ENCODE measurements around the gene KRT1. TPM values are rescaled to one million over a fixed set of nuclear protein-coding genes. Genes with fewer than 3 reads are reported as not detected.

The KRT1 gene
- polyA plus RNA-seq, 1 of the 3 experiments (the other 2 are of a cell fraction) = not detected

DNA sequence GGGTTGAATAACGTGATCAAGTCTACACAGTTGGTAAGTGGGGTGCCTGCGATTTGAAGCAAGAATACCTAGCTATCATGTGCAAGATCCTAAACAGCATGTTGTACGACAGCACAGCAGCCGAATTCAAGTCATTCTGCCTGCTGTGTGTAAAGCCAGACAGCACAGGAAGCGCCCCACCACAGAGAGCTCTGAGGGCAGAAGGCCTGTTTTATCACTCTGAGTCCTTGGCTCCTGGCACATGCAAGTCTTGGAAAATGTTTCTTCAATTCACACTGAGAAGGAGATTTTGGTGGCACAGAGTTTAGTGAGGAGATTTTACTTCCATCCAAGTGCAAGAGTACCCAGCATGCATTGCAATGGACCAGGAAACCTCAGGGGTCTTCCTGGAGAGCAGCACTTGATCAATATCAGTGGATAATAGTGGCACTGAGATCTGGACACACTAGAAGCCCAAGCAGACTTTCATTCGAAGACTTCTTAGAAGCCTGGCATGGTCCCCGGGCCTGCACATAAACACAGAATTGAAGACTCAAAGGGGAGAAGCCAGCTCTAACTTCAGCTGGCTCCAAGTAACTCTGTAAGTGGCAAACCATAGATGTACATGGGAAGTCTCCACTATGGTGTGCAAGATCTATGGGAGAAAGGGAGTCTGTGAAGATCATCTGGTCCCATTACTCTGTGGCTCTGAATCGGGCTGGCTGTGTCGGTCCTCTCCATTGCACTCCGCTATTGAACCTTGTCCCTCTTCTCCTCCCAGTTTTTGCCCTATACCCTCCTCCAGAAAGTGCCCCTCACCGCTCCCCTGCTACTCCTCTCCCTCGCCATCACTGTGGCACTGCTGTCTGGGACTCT lies 1.5 kb upstream of the KRT1 start:
- Histone ChIP-seq H4K20me1 (ENCODE audit: insufficient read depth) (no peaks in the 10 kb centered on the region), H2AFZ (ENCODE audit: low read depth) (no peak overlapping the region), H3K27ac (ENCODE audit: low read depth in 2 of 2, low read length in 1 of 2) (no peak overlapping the region), H3K27me3 (ENCODE audit: insufficient read depth) (peaks cover 58% of the 10 kb centered on the region), H3K9me2 (no peaks in the 10 kb centered on the region), H3F3A (replicated peaks; ENCODE audit: insufficient read depth) (no peaks in the 10 kb centered on the region), H3K79me2 (ENCODE audit: insufficient read depth) (no peaks in the 10 kb centered on the region), H3K4me3 (ENCODE audit: low read depth in 2 of 2, low read length in 1 of 2) (no peak overlapping the region), H3K36me3 (replicated peaks in 1 of 2; ENCODE audit: control insufficient read depth in 1 of 2, insufficient read depth in 2 of 2, low read length in 1 of 2) (no peaks in the 10 kb centered on the region), H3K4me2 (no peak overlapping the region), H3K9ac (no peak overlapping the region), H3K9me3 (no peaks in the 10 kb centered on the region), H3K4me1 (ENCODE audit: control insufficient read depth in 1 of 2, insufficient read depth in 2 of 2, low read depth in 1 of 2, low read length in 1 of 2) (no peaks in the 10 kb centered on the region)
- CTCF ChIA-PET = interaction anchor here (1.8 kb wide), 1 partner anchor 9 kb away, joined by 4 read pairs; no protein-coding TSS in a partner anchor
- POLR2A ChIA-PET = no interaction called here
- WGBS (ENCODE audit: low lambda C conversion rate) = 17% methylated on average over 12 of the region's 12 CpGs
- DNase-seq = no peak
- TF ChIP-seq CHD2 (IDR thresholded peaks at IDR 0.05; ENCODE audit: low read length, partially characterized antibody) (no peak), SMC3 (IDR thresholded peaks at IDR 0.05; ENCODE audit: low read depth, low read length) (no peak), RAD21 (IDR thresholded peaks at IDR 0.05; ENCODE audit: low read length) (no peak), JUND (IDR thresholded peaks at IDR 0.05) (no peak), TCF12 (IDR thresholded peaks at IDR 0.05) (no peak)
- TF ChIP-seq, protein P1, sequence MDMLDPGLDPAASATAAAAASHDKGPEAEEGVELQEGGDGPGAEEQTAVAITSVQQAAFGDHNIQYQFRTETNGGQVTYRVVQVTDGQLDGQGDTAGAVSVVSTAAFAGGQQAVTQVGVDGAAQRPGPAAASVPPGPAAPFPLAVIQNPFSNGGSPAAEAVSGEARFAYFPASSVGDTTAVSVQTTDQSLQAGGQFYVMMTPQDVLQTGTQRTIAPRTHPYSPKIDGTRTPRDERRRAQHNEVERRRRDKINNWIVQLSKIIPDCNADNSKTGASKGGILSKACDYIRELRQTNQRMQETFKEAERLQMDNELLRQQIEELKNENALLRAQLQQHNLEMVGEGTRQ (IDR thresholded peaks at IDR 0.05; ENCODE audit: borderline replicate concordance, low read depth, low read length) = no peak

- Histone ChIP-seq H3K27me3 (ENCODE audit: insufficient read depth) (peaks cover 55% of the 10 kb centered on the region), H3K9me2 (no peaks in the 10 kb centered on the region), H3K4me3 (ENCODE audit: low read depth in 2 of 2, low read length in 1 of 2) (no peak overlapping the region), H3K36me3 (replicated peaks in 1 of 2; ENCODE audit: control insufficient read depth in 1 of 2, insufficient read depth in 2 of 2, low read length in 1 of 2) (no peaks in the 10 kb centered on the region), H3K27ac (ENCODE audit: low read depth in 2 of 2, low read length in 1 of 2) (no peak overlapping the region), H3K4me1 (ENCODE audit: control insufficient read depth in 1 of 2, insufficient read depth in 2 of 2, low read depth in 1 of 2, low read length in 1 of 2) (no peaks in the 10 kb centered on the region), H2AFZ (ENCODE audit: low read depth) (no peak overlapping the region), H3K4me2 (no peak overlapping the region), H3K9ac (no peak overlapping the region), H3K79me2 (ENCODE audit: insufficient read depth) (no peaks in the 10 kb centered on the region), H3K9me3 (no peaks in the 10 kb centered on the region), H4K20me1 (ENCODE audit: insufficient read depth) (no peaks in the 10 kb centered on the region), H3F3A (replicated peaks; ENCODE audit: insufficient read depth) (no peaks in the 10 kb centered on the region)
- TF ChIP-seq RXRA (IDR thresholded peaks at IDR 0.05; ENCODE audit: borderline replicate concordance, low read depth) (no peak), EP300 (IDR thresholded peaks at IDR 0.05; ENCODE audit: borderline replicate concordance in 1 of 2, low read depth in 1 of 2, low read length in 1 of 2) (no peak), REST (IDR thresholded peaks at IDR 0.05; ENCODE audit: low read depth, low read length) (no peak), NRF1 (IDR thresholded peaks at IDR 0.05; ENCODE audit: low read depth, low read length) (no peak), TCF12 (IDR thresholded peaks at IDR 0.05) (no peak), RFX5 (IDR thresholded peaks at IDR 0.05; ENCODE audit: low read length) (no peak), POLR2AphosphoS5 (IDR thresholded peaks at IDR 0.05; ENCODE audit: low read depth, low read length) (no peak), MXI1 (IDR thresholded peaks at IDR 0.05; ENCODE audit: low read depth, low read length) (no peak), FOXM1 (IDR thresholded peaks at IDR 0.05; ENCODE audit: low read depth) (no peak), SMC3 (IDR thresholded peaks at IDR 0.05; ENCODE audit: low read depth, low read length) (no peak), FOXJ3 (CRISPR knock-in tag; IDR thresholded peaks at IDR 0.05) (no peak), FOSL2 (IDR thresholded peaks at IDR 0.05; ENCODE audit: borderline replicate concordance, low read depth) (no peak), GATA2 (CRISPR knock-in tag; IDR thresholded peaks at IDR 0.05) (no peak), CHD2 (IDR thresholded peaks at IDR 0.05; ENCODE audit: low read length, partially characterized antibody) (no peak), JUND (IDR thresholded peaks at IDR 0.05) (no peak), MEF2A (IDR thresholded peaks at IDR 0.05; ENCODE audit: borderline replicate concordance, low read depth) (no peak), RAD21 (IDR thresholded peaks at IDR 0.05; ENCODE audit: low read length) (no peak)
- TF ChIP-seq, protein P1 (IDR thresholded peaks at IDR 0.05; ENCODE audit: borderline replicate concordance, low read depth, low read length) = no peak
- TF ChIP-seq, protein P2, sequence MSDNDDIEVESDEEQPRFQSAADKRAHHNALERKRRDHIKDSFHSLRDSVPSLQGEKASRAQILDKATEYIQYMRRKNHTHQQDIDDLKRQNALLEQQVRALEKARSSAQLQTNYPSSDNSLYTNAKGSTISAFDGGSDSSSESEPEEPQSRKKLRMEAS (IDR thresholded peaks at IDR 0.05; ENCODE audit: low read depth) = no peak
- TF ChIP-seq, protein P3, sequence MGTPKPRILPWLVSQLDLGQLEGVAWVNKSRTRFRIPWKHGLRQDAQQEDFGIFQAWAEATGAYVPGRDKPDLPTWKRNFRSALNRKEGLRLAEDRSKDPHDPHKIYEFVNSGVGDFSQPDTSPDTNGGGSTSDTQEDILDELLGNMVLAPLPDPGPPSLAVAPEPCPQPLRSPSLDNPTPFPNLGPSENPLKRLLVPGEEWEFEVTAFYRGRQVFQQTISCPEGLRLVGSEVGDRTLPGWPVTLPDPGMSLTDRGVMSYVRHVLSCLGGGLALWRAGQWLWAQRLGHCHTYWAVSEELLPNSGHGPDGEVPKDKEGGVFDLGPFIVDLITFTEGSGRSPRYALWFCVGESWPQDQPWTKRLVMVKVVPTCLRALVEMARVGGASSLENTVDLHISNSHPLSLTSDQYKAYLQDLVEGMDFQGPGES (IDR thresholded peaks at IDR 0.05; ENCODE audit: low read depth, low read length) = no peak
- ChIA-PET CTCF (interaction anchor here (0.9 to 1.2 kb wide), 3 partner anchors 19 to 205 kb away, joined by 3 read pairs; no protein-coding TSS in a partner anchor), POLR2A (no interaction called here)
- WGBS (ENCODE audit: low lambda C conversion rate) = 10% methylated on average over 5 of the region's 5 CpGs
- DNase-seq = no peak
These were observed 332 bp downstream of the KRT1 start for GRCh38 chr12:52679875-52680274.
